BJ (cell line): ENCODE measurements around the gene RETSAT. TPM values are rescaled to one million over a fixed set of nuclear protein-coding genes. Genes with fewer than 3 reads are reported as not detected.

Source experiments
- CTCF ChIA-PET: fragments of 350-600 bp; formaldehyde crosslinking; extraction: SDS; loops from one replicate; lab custom pipeline; 2021; ENCODE audit warnings: antibody characterized with exemption, inconsistent platforms; lab: Yijun Ruan, JAX
- POLR2A ChIA-PET: fragments of 300-600 bp; sonication (Branson Sonifier 250); formaldehyde crosslinking; extraction: SDS; loops from one replicate; lab custom pipeline; 2021; ENCODE audit warnings: antibody characterized with exemption; lab: Charles Lee
- DNase-seq: peaks from one replicate; pipeline ENCODE4 v3.0.0-alpha.2; 2011; ENCODE audit warnings: low read depth
- H3K27me3 ChIP-seq: 2 replicates; pipeline ENCODE4 v1.6.0; 2011; ENCODE audit warnings: low read length; ENCODE audit not compliant: control insufficient read depth, insufficient read depth
- H3K36me3 ChIP-seq: 2 replicates; pipeline ENCODE4 v1.5.1; 2011; ENCODE audit warnings: low read length; ENCODE audit not compliant: control insufficient read depth, insufficient read depth
- H3K4me3 ChIP-seq: 2 replicates; pipeline ENCODE4 v1.5.1; 2011; ENCODE audit warnings: low read depth, mild to moderate bottlenecking, control low read depth, low read length
- polyA plus RNA-seq: library from polyadenylated mRNA; depleted of rRNA; stranded (reverse); fragments of >200 nt; gene quantifications from 2 replicates; pipeline ENCODE4 v1.2.3, GENCODE V29; 2011
- TF ChIP-seq, protein P1 (sequence below): IDR thresholded peaks from 2 replicates; pipeline ENCODE4 v1.5.1; 2011; ENCODE audit warnings: low read depth, mild to moderate bottlenecking, control low read depth, inconsistent platforms, low read length, moderate library complexity; ENCODE audit not compliant: insufficient read depth

RETSAT gene
- polyA plus RNA-seq, 1 experiment = 54.4 TPM

DNA sequence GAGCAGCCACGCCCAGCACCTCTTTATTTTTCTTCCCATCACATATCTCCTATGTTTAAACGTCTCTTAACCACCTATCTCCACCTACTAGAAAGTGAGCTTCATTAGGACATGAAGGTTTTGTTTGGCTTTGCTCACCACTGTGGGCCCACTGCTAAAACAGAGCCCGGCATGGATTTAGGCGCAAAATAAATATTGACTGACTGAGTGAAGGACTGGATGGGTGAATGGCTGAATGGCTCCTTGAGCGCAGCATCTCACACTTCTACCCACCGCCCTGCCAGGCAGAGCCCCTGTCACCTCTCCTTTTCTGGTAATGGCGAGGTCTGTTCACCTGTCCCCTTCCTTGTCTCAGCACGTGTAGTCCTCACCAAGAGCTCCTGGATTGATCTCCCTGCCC, 45.7 kb upstream of the RETSAT start:
- POLR2A ChIA-PET = no interaction called here
- Histone ChIP-seq H3K36me3 (peaks cover 12% of the 10 kb centered on the region), H3K4me3 (no peak overlapping the region), H3K27me3 (no peaks in the 10 kb centered on the region)
- TF ChIP-seq, protein P1, sequence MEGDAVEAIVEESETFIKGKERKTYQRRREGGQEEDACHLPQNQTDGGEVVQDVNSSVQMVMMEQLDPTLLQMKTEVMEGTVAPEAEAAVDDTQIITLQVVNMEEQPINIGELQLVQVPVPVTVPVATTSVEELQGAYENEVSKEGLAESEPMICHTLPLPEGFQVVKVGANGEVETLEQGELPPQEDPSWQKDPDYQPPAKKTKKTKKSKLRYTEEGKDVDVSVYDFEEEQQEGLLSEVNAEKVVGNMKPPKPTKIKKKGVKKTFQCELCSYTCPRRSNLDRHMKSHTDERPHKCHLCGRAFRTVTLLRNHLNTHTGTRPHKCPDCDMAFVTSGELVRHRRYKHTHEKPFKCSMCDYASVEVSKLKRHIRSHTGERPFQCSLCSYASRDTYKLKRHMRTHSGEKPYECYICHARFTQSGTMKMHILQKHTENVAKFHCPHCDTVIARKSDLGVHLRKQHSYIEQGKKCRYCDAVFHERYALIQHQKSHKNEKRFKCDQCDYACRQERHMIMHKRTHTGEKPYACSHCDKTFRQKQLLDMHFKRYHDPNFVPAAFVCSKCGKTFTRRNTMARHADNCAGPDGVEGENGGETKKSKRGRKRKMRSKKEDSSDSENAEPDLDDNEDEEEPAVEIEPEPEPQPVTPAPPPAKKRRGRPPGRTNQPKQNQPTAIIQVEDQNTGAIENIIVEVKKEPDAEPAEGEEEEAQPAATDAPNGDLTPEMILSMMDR = no peak
- CTCF ChIA-PET = interaction anchor here (1.7 to 2.1 kb wide), 2 partner anchors 9 to 237 kb away, joined by 3 to 5 read pairs; no protein-coding TSS in a partner anchor
- no peak for DNase-seq

DNA sequence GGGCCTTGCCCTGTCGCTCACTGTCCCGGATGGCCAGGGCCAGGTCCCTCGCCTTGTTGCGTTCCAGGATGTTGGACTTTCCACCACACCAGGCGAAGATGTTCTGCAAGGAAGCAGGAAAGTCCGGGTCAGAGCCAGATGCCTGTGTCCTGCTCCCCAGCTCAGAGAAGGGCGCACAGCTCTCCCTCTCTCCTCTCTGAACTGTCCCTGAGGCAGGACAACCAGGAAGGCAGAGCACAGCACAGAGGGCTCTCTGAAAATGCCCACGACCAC, 44.8 kb upstream of the RETSAT start:
- peaks cover 12% of the 10 kb centered on the region for H3K36me3 ChIP-seq
- no peak overlapping the region for H3K4me3 ChIP-seq
- TF ChIP-seq, protein P1 = no peak
- H3K27me3 ChIP-seq = no peaks in the 10 kb centered on the region
- ChIA-PET CTCF (interaction anchor here (0.7 kb wide), 1 partner anchor 13 kb away, joined by 3 read pairs; no protein-coding TSS in a partner anchor), POLR2A (no interaction called here)
- DNase-seq = no peak

DNA sequence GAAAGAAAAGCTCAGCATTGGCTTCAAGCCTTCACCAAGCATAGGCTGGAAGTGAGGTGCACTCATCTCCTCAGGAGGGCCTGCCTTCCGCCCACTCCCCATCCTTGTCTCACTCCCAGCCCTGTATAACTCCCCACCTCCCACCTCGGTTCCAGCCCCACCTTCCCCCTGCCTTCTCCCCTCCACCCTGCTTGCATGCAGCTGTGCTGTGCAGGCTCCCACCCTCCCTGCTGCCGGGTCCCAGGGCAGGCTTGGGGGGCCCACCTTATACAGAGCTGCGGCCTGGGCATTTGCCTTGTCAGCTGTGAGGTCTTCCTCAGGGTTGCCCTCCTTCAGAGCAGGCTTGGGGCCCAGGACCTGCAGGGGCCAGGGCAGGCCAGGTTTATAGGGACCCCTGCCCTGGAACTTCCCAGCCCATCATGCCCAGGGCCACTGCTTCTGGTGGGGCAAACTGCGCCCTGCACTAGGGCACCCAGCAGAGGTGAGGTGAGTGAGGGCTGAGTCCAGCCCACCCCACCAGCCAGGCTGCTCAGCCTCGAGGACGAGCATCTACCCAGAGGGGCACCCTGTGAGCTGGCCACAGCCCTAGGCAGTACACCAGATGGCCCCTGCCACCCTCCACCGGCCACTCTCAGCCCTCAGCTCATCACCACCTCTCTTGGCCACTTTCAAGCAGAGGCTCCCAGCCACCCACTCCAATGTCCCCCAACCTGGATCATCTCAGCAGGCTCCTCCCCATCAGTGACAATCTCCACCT, 44.3 kb upstream of the RETSAT start:
- no peak overlapping the region for H3K4me3 ChIP-seq
- no peaks in the 10 kb centered on the region for H3K27me3 ChIP-seq
- peaks cover 12% of the 10 kb centered on the region for H3K36me3 ChIP-seq
- DNase-seq = no peak
- TF ChIP-seq, protein P1 = no peak
- ChIA-PET POLR2A (no interaction called here), CTCF (interaction anchor here (0.7 kb wide), 1 partner anchor 12 kb away, joined by 3 read pairs; no protein-coding TSS in a partner anchor)

DNA sequence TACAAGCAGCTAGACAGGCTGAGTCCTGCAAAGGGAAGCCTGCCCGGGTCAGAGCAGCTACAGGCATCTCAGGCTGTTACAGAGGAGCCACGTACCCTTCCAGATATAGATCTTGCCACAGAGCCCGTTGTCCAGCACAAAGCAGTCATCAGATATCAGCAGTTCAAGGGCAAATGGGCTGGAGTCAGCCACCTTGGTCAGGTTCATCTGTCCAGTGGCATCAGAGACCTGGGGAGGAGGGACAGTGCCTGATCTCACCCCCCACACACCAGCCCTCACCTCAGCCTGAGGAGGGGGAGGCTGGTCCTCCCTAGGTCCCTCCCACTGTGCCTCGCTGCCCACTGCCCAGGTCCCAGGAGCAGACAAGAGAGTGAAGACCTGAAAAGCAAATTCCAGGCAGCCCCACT, 43.6 kb upstream of the RETSAT start:
- H3K4me3 ChIP-seq = no peak overlapping the region
- no peaks in the 10 kb centered on the region for H3K27me3 ChIP-seq
- CTCF ChIA-PET = no interaction called here
- no peak for DNase-seq
- POLR2A ChIA-PET = no interaction called here
- H3K36me3 ChIP-seq = peaks cover 12% of the 10 kb centered on the region
- TF ChIP-seq, protein P1 = no peak

DNA sequence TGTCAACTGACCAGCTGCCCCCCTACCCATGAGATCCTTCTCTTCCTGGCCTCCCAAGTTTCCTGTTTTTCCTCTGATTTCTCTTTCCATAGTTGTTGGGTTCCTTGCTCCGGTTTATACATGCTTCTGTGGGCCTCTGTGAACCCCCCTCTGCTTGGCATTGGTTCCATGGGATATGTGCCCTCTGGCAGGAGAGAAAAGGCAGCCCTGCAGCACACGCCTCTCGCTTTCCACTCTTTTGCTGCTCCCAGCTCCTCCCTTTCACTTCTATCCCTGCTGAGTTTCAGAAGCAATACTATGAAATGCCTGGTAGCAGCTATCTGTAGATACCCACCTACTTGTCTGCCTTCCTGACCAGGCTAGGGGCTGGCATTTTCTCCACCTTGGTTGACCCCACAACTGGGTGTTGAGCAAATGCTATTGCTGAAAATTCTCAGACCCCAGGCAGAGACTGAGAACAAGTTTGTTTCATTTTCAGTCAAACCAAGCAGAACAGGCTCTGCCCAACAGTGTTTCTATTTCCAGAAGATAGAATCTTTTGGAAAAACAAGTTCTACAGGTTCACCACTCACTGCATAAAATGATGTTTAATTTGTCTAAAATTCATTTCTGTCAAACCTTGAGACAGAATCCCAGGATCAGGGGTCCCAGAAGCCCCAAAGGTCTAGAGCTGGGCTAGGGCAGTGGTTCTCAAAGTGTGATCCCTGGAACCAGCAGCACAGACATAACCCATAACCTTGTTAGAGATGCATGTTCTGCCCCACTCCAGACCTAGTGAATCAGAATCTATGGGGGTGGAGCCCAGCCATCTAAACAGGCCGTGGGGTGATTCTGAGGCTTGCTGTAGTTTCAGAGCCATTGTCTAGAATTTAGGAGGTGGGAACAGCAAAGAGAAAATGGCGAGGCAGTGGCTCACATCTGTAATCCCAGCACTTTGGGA, 42.5 kb upstream of the RETSAT start:
- Histone ChIP-seq H3K4me3 (no peak overlapping the region), H3K27me3 (no peaks in the 10 kb centered on the region), H3K36me3 (peaks cover 10% of the 10 kb centered on the region)
- ChIA-PET POLR2A (interaction anchor here (0.6 kb wide), 1 partner anchor 1189 kb away, joined by 4 read pairs; no protein-coding TSS in a partner anchor), CTCF (interaction anchor here (0.7 to 1.2 kb wide), 2 partner anchors 154 to 409 kb away, joined by 3 read pairs; no protein-coding TSS in a partner anchor)
- TF ChIP-seq, protein P1 = no peak
- no peak for DNase-seq
